ENCODE data around the gene SPDEF.

Gene SPDEF

GRCh38 chr6:34526241-34526972 lies 29.7 kb downstream of the SPDEF start:
- no peak for DNase-seq

- no peak for DNase-seq
Measured at GRCh38 chr6:34525431-34526175, 30.5 kb downstream of the SPDEF start.

- no peak for DNase-seq
Measured at GRCh38 chr6:34524971-34525370, 31.2 kb downstream of the SPDEF start.

GRCh38 chr6:34524499-34524898 lies 31.6 kb downstream of the SPDEF start:
- DNase-seq: no peak

GRCh38 chr6:34523441-34524206 lies 32.5 kb downstream of the SPDEF start:
- no peak for DNase-seq

- no peak for DNase-seq
Measured at GRCh38 chr6:34522761-34523160, 33.4 kb downstream of the SPDEF start.

- DNase-seq: no peak
Measured at GRCh38 chr6:34521463-34522285, 34.5 kb downstream of the SPDEF start.

GRCh38 chr6:34520645-34521462 lies 35.3 kb downstream of the SPDEF start:
- DNase-seq: no peak

- no peak for DNase-seq
Measured at GRCh38 chr6:34519971-34520644, 36.0 kb downstream of the SPDEF start.

- DNase-seq: no peak
Measured at GRCh38 chr6:34518669-34519365, 37.3 kb downstream of the SPDEF start.

GRCh38 chr6:34517966-34518365 lies 38.2 kb downstream of the SPDEF start:
- DNase-seq: no peak

GRCh38 chr6:34517461-34517881 lies 38.7 kb downstream of the SPDEF start:
- DNase-seq: no peak

GRCh38 chr6:34516391-34517324 lies 39.5 kb downstream of the SPDEF start:
- DNase-seq: no peak

- no peak for DNase-seq
Measured at GRCh38 chr6:34515473-34516387, 40.4 kb downstream of the SPDEF start.

- no peak for DNase-seq
Measured at GRCh38 chr6:34514593-34515472, 41.3 kb downstream of the SPDEF start.

- no peak for DNase-seq
Measured at GRCh38 chr6:34514112-34514511, 42.0 kb downstream of the SPDEF start.

- no peak for DNase-seq
Measured at GRCh38 chr6:34513646-34514045, 42.5 kb downstream of the SPDEF start.

Data from CD4-positive, alpha-beta T cell treated with Interleukin-21 for 1 hour (primary cell).